Fibroblast of pulmonary artery (primary cell): ENCODE data around the gene PTPN11.

Experiments used
- DNase-seq: peaks from one replicate; pipeline ENCODE4 v3.0.0-alpha.2; 2010; ENCODE audit warnings: low read depth
- H3K4me3 ChIP-seq: replicated peaks from 2 replicates; pipeline ENCODE4 v1.5.1; 2011; ENCODE audit warnings: low read depth, mild to moderate bottlenecking, control low read depth, low read length, moderate library complexity
- TF ChIP-seq, protein P1 (sequence below): IDR thresholded peaks from 2 replicates; pipeline ENCODE4 v1.5.1; 2011; ENCODE audit warnings: mild to moderate bottlenecking, control low read depth, low read length, inconsistent platforms; ENCODE audit errors: missing control alignments

Gene PTPN11

DNA sequence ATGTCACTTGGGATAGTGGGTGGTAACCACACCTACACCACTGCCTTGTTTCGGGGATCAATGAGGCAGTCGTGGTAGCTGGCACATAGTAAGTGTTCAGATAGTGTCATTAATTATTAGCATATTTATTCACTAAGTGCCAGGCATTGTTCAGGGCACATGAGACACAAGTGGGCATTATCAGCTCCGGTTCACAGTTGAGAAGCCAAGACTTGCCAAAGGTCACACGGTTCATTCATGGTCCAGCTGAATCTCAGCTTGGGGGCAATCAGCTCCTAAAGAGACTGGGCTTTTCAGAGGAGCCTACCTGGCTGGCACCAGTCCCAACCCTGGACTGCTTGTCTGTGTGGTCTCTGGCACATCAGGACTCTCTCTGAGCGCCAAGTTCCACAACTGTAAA is 121.3 kb downstream of the PTPN11 start:
- H3K4me3 ChIP-seq: no peak overlapping the region
- DNase-seq: no peak
- TF ChIP-seq, protein P1, sequence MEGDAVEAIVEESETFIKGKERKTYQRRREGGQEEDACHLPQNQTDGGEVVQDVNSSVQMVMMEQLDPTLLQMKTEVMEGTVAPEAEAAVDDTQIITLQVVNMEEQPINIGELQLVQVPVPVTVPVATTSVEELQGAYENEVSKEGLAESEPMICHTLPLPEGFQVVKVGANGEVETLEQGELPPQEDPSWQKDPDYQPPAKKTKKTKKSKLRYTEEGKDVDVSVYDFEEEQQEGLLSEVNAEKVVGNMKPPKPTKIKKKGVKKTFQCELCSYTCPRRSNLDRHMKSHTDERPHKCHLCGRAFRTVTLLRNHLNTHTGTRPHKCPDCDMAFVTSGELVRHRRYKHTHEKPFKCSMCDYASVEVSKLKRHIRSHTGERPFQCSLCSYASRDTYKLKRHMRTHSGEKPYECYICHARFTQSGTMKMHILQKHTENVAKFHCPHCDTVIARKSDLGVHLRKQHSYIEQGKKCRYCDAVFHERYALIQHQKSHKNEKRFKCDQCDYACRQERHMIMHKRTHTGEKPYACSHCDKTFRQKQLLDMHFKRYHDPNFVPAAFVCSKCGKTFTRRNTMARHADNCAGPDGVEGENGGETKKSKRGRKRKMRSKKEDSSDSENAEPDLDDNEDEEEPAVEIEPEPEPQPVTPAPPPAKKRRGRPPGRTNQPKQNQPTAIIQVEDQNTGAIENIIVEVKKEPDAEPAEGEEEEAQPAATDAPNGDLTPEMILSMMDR: no peak

DNA sequence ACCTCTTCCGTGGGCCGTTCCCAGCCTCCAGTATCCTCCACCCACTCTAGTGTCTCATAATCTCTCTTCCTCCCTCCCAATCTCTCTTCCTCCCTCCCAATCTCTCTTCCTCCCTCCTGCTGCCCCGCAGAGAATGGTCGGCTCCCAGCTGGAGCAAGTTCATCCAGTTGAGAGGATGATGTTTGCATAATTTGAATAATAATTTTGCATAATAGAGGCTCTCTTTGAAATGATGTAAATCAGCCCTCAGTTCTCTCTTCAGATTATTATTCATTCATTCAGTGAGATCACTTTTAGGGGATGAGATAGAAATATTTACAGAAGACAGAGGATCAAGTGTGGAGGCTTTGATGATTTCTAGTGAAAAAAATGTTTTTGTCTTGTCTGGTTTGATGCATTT is 125.0 kb downstream of the PTPN11 start:
- no peak overlapping the region for H3K4me3 ChIP-seq
- DNase-seq: no peak

DNA sequence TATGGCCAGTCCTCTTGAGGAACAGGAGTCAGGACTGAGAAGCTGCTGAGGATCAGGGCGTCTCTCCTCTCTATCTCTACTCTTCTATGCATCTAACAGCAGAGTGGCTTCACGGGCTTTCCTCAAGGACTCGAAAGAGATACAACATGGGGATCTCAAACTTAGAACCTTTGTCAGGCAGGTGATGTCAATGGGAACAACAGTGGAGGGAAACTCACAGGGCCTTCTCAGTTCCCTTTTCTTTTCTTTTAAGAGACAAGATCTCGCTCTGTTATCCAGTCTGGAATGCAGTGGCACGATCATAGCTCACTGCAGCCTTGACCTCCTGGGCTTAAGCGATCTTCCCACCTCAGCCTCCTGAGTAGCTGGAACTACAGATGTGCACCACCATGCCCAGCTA is 127.6 kb downstream of the PTPN11 start:
- H3K4me3 ChIP-seq: no peak overlapping the region
- no peak for DNase-seq
- TF ChIP-seq, protein P1: no peak

More for the DNA sequence above, 125.0 kb downstream of the PTPN11 start:
- TF ChIP-seq, protein P1: no peak

DNA sequence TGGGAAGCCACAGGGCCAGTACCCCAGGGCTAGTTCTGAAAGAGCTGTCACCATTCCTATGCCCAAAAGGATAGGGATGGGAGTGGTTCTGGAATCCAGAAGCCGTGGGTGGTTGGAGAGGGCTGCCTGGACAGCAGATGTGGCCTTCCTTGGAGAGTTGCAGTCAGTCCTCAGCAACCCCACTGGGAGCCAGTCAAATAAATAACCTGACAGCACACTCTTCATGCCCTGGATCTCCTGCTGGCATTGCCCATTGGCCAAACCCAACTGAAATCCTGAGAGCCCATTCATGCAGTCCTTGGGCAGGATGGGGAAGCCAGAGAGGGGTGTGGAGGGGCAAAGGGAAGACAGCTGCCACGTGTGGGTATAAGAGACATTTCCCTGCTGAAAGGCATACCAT is 128.2 kb downstream of the PTPN11 start:
- no peak overlapping the region for H3K4me3 ChIP-seq
- DNase-seq: no peak
- TF ChIP-seq, protein P1: no peak

DNA sequence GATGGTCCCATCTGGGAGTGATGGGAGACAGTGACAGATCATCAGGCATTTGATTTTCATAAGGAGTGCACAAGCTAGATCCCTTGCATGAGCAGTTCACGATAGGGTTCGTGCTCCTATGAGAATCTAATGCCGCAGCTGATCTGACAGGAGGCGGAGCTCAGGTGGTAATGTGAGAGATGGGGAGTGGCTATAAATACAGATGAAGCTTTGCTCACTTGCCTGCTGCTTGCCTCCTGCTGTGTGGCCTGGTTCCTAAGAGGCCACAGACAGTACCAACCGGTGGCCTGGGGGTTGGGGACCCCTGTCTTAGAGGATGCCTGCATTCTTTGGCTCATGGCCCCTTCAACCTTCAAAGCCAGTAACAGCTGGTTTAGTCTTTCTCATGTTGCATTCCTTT is 130.3 kb downstream of the PTPN11 start:
- no peak overlapping the region for H3K4me3 ChIP-seq
- DNase-seq: no peak
- TF ChIP-seq, protein P1: no peak

DNA sequence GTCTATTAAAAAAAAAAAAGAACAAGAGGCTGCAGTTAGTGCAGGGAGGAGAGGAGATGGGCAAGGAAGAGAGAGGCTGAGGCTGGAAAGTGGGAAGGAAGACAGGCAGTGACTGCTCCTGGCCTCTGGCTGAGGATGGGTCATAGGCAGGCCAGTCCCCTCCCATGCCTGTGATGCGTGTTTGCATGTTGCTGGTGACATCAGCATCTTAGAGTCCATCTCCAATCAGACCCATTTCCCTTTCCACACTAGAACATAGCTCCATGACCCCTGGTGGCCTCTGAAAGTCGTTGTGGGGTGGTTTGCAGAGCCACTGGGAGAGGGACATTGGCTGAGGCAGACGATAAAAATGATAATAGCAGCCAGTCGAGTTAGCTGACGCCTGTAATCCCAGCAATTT is 132.9 kb downstream of the PTPN11 start:
- no peak overlapping the region for H3K4me3 ChIP-seq
- no peak for DNase-seq
- TF ChIP-seq, protein P1: no peak

DNA sequence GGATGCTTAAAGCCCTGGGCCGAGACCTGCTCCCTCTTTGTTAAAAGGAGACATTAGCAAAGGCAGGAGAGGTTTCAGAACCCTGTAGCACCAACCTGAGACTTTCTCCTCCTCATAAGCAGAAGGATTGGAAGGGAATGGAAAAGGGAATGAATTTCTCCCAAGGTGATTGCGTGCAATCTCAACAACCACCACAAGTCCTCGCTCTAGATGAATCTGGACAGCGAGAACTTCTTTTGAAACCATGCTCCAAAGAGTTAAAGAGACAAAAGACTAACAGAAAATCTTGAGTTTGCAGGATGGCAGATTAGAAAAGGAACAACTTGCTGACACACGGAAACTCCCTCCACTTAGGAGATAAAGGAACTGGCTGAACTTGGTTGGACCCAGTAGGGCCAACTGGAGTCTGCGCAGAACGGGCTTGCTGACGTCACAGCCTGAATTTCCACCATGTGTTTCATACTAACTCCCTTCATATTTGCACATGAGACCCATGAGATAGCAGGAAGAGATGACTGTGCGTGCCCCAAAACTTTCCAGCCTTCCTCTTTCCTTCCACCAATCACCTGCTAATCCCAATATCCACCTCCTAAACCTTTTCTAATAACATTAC is 137.0 kb downstream of the PTPN11 start:
- TF ChIP-seq, protein P1: no peak
- DNase-seq: no peak
- no peak overlapping the region for H3K4me3 ChIP-seq
